M059J (cell line): ENCODE data around the gene NR1I2. TPM values are rescaled to one million over a fixed set of nuclear protein-coding genes. Genes with fewer than 3 reads are reported as not detected.
A peak's percentile ranks its signal among the peaks of the same experiment; 100 is the strongest.

Experiments used
- DNase-seq: peaks from one replicate; pipeline ENCODE4 v3.0.0-alpha.2; 2012; ENCODE audit warnings: low read depth
- total RNA-seq: library from RNA; depleted of rRNA; stranded (reverse); fragments of >200 nt; shearing (Covaris generic); gene quantifications from 2 replicates; pipeline ENCODE4 v1.2.3, GENCODE V29; 2014

NR1I2 gene
- total RNA-seq, 1 experiment from 2014 or later = not detected

GRCh38 chr3:119779731-119780383, 2.0 kb upstream of the NR1I2 start:
- DNase-seq = no peak

DNA sequence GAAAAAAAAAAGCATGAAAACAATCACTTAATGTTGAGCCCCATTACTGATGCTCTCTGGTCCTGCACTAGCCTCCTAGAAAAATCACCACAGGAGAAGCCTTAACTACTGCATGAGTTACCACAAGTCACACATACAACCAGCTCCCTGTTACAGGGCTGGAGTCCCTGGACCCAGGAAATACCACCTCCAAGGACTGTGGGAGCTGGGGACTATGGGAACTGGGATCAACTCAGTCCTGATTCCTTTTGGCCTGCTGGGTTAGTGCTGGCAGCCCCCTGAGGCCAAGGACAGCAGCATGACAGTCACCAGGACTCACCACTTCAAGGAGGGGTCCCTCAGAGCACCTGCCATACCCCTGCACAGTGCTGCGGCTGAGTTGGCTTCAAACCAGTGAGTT, 559 bp downstream of the NR1I2 start:
- no peak for DNase-seq

- DNase-seq = no peak
These were observed 1.4 kb downstream of the NR1I2 start for GRCh38 chr3:119783255-119783654.

GRCh38 chr3:119783883-119784282, 2.0 kb downstream of the NR1I2 start:
- DNase-seq = no peak

- DNase-seq = no peak
These were observed 4.5 kb downstream of the NR1I2 start for GRCh38 chr3:119786409-119786808.

DNA sequence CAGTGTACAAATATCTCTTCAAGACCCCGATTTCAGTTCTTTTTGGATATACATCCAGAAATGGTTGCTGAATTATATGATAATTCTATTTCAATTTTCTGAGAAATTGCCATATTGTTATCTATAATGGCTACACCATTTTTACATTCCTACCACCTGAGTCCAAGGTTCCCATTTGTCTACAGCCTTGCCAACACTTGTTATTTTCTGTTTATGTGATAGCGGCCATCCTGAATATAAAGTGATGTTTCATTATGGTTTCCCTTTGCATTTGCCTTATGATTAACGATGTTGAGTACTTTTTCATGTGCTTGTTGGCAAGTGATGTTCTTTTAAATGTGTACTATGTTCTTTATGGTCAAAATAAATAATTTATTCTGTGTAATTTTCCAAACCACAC, 8.5 kb downstream of the NR1I2 start:
- DNase-seq = no peak

DNA sequence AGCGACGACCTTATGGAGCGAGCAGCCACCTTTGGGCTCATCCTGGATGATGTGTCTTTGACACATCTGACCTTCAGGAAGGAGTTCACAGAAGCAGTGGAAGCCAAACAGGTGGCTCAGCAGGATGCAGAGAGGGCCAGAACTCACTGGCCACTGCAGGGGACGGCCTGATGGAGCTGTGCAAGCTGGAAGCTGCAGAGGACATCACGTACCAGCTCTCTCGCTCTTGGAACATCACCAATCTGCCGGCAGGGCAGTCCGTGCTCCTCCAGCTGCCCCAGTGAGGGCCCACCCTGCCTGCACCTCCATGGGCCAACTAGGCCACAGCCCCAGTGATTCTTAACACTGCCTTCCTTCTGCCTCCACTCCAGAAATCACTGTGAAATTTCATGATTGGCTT, 10.4 kb downstream of the NR1I2 start:
- DNase-seq = no peak

DNA sequence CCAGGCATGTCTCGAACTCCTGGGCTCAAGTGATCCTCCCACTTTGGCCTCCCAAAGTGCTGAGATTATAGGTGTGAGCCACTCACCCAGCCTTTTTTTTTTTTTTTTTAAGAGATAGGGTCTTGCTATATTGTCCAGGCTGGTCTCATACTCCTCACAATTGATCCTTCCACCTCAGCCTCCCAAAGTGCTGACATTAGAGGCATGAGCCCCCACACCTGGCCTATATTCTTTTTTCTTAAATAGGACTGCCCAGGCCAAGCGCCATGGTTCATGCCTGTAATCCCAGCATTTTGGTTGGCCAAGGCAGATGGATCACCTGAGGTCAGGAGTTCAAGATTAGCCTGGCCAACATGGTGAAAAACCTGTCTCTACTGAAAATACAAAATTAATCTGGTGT, 12.5 kb downstream of the NR1I2 start:
- DNase-seq = no peak

DNA sequence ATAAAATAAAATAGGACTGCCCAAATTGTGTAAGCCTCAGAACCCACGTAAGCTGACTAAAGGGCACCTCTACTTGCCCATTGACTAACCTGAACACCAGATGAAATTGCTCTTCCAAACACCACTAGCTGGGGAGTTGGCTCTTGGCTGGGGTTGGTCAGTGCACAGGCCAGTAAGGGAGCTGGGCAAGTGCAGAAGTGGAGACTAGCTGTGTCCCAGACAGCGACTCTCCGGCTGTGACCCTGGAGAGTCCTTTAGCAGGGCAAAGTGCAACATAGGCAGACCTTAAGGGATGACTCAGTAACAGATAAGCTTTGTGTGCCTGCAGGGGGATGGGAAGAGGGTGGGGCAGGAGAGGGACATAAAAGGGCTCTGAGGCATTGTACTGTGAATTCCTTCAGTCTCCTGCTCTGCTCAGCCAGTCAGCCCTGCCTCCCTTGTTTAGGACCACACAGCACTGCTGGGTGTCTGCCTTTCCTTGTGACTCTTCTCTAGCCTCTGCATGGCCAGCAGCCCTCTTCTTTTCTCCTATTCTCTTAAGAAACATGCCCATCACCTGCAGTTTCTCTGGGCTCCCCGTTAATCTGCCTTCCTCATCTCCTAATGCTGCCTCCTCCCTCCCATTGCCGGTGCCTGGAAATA, 13.2 kb downstream of the NR1I2 start:
- DNase-seq = peak; percentile 68

DNA sequence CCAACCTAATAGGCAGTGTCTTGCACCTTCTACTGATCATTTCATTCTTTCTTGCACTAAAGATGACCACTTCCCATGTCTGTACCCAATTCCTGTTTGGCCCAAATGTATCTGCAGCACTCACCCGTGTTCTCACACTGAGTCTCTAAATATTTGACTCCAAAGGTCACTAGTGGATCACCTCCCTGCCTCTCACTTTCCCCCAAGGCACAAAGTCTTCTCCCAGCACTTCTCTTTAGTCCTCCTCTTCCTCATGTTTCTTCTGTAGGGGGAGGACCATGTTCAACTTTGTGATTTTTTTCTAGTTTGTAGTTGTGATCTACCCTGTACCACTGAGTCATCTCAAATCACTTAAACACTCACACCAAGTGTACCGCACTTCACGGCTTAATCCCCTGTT, 13.9 kb downstream of the NR1I2 start:
- DNase-seq = no peak

- no peak for DNase-seq
These were observed 14.5 kb downstream of the NR1I2 start for GRCh38 chr3:119796368-119796767.

GRCh38 chr3:119796785-119797184, 14.9 kb downstream of the NR1I2 start:
- no peak for DNase-seq

DNA sequence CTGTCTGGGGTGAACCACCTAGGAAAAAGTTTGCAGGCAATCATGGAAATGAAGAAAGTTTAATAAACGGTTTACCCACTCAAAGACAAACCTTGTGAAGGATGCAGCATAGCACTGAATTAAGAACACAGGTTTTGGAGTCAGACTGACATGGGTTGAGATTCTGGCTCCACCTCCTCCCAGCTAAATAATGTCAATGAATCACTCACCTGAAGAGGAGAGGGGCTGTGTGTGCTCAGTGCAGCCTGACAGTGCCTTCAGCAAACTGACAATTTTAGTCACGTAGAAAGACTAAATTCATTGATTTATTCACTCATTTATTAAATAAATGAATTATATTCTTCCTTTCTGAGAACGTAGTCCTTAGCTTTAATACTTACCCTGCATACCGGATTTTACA, 18.9 kb downstream of the NR1I2 start:
- DNase-seq = no peak

DNA sequence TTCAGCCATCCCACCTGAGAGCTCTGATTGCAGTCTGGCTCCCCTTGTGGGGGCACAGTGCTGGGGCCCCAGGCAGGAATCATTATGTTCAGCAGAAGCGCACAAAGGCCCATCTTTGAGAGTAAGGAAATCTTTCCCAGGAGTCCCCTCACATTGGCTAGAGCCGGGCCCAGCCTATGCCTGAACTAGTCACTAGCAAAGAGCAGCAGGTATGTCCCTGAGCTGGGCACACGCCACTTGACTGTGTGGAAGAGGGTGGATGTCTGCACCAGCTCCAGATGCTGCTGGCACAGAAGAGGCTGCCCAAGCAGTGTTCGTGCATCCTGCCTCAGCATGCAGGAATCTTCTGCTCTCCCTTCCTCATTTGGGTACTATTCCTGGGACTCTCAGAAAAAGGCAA, 26.3 kb downstream of the NR1I2 start:
- DNase-seq = no peak

GRCh38 chr3:119808843-119809242, 26.9 kb downstream of the NR1I2 start:
- DNase-seq = no peak

GRCh38 chr3:119809249-119810017, 27.5 kb downstream of the NR1I2 start:
- no peak for DNase-seq

GRCh38 chr3:119810018-119810435, 28.1 kb downstream of the NR1I2 start:
- DNase-seq = peak; percentile 18

DNA sequence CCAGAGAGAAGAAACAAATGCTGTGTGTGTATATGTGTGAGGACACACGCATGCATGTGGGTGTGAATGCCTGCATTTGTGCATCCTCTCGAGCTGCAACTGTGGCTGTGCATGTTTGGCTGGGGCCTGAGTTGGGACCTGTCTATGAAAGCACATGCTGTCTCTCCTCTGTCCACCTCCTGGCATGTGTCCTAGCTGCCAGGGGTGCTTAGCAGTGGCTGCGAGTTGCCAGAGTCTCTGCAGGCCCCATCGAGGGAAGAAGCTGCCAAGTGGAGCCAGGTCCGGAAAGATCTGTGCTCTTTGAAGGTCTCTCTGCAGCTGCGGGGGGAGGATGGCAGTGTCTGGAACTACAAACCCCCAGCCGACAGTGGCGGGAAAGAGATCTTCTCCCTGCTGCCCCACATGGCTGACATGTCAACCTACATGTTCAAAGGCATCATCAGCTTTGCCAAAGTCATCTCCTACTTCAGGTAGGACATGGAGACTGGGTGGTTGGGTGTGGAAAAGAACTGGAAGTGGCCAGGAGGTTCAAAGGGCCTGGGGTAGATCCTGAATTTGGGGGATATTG, 30.7 kb downstream of the NR1I2 start:
- no peak for DNase-seq

GRCh38 chr3:119815716-119816115, 33.8 kb downstream of the NR1I2 start:
- no peak for DNase-seq

- no peak for DNase-seq
These were observed 35.2 kb downstream of the NR1I2 start for GRCh38 chr3:119817071-119817470.

GRCh38 chr3:119817583-119818363, 35.9 kb downstream of the NR1I2 start:
- no peak for DNase-seq

- no peak for DNase-seq
These were observed 37.0 kb downstream of the NR1I2 start for GRCh38 chr3:119818937-119819336.
